RWPE1 (cell line): ENCODE measurements around the gene CACNB3.
A peak's percentile ranks its signal among the peaks of the same experiment; 100 is the strongest.

Experiments used
- CTCF ChIA-PET: fragments of 350-600 bp; sonication (Branson Sonifier 250); formaldehyde crosslinking; extraction: SDS; loops from one replicate; lab custom pipeline; 2021; lab: Yijun Ruan, JAX
- POLR2A ChIA-PET: fragments of 400-600 bp; formaldehyde crosslinking; extraction: SDS; loops from one replicate; lab custom pipeline; 2020; ENCODE audit warnings: antibody characterized with exemption; ENCODE audit not compliant: low non-redundant PET; lab: Yijun Ruan, JAX
- DNase-seq: peaks from one replicate; pipeline ENCODE4 v3.0.0; 2012; ENCODE audit warnings: low spot score
- H3K27ac ChIP-seq: fragments of 450-650 bp; 2 replicates; pipeline ENCODE4 v1.5.1; 2017
- TF ChIP-seq, protein P1 (sequence below): fragments of 450-650 bp; conservative IDR thresholded peaks from 2 replicates; pipeline ENCODE4 v1.5.1; 2017; ENCODE audit warnings: low read depth, mild to moderate bottlenecking

CACNB3 gene

DNA sequence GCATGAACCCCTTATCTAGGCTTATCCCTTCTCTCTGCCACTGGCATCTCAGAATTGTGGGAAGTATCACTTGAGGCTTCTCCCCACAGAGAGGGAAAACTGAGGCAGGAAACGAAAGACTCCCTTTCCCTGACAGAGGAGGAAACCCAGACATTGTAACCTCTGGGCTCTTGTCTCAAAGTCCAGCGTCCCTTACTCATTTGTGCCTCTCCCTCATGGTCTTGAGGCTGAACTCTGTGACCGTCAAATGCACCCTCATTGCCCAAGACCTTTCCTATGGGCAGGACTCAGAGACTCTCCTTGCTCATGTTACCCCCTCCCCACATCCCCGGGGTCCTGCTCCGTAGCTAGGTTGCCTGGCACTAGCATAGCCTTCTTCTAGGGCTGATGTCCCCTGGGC, 3.8 kb downstream of the CACNB3 start:
- TF ChIP-seq, protein P1, sequence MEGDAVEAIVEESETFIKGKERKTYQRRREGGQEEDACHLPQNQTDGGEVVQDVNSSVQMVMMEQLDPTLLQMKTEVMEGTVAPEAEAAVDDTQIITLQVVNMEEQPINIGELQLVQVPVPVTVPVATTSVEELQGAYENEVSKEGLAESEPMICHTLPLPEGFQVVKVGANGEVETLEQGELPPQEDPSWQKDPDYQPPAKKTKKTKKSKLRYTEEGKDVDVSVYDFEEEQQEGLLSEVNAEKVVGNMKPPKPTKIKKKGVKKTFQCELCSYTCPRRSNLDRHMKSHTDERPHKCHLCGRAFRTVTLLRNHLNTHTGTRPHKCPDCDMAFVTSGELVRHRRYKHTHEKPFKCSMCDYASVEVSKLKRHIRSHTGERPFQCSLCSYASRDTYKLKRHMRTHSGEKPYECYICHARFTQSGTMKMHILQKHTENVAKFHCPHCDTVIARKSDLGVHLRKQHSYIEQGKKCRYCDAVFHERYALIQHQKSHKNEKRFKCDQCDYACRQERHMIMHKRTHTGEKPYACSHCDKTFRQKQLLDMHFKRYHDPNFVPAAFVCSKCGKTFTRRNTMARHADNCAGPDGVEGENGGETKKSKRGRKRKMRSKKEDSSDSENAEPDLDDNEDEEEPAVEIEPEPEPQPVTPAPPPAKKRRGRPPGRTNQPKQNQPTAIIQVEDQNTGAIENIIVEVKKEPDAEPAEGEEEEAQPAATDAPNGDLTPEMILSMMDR, result no peak
- ChIA-PET CTCF (no interaction called here), POLR2A (no interaction called here)
- no peak overlapping the region for H3K27ac ChIP-seq
- DNase-seq, result no peak

DNA sequence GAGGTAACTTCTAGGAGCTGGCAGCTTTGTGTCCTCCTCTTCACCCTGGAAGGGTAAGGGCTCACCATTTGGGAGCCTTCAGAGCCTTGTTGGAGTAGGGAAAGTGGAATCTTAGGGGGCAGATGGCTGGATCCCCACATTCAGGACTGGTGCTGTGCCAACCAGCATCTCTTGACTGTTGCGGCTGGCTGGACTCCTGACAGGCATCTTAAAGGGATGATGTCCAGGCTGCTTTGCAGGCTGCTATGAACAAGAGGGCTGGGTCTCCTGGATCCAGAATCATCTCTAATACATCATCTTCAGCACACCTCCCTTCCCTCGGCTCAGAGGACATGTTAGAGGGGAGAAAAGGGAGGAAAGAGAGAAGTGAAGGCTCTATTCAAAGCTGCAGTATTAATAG, 4.4 kb downstream of the CACNB3 start:
- POLR2A ChIA-PET, result no interaction called here
- CTCF ChIA-PET, result interaction anchor here (0.6 to 1.6 kb wide), 2 partner anchors 8 to 1749 kb away, joined by 3 to 14 read pairs; no protein-coding TSS in a partner anchor
- no peak for DNase-seq
- no peak overlapping the region for H3K27ac ChIP-seq
- TF ChIP-seq, protein P1, result no peak

DNA sequence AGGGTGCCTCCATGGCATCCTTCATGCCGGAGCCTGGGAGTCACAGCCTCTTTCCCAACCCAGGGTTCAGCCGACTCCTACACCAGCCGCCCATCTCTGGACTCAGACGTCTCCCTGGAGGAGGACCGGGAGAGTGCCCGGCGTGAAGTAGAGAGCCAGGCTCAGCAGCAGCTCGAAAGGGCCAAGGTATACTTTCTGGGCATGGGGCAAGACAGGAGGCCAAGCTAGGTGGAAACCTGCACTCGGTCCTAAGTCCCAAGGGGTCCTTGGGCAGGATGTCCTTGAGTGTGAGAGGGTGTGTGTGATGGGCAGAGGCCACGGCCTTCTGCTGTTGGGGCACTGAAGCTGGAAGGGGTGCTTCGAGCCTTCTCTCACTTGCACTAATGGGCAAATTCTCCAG, 5.0 kb downstream of the CACNB3 start:
- CTCF ChIA-PET, result interaction anchor here (0.6 to 1.6 kb wide), 2 partner anchors 9 to 1750 kb away, joined by 3 to 14 read pairs; no protein-coding TSS in a partner anchor
- POLR2A ChIA-PET, result no interaction called here
- TF ChIP-seq, protein P1, result no peak
- no peak for DNase-seq
- no peak overlapping the region for H3K27ac ChIP-seq

DNA sequence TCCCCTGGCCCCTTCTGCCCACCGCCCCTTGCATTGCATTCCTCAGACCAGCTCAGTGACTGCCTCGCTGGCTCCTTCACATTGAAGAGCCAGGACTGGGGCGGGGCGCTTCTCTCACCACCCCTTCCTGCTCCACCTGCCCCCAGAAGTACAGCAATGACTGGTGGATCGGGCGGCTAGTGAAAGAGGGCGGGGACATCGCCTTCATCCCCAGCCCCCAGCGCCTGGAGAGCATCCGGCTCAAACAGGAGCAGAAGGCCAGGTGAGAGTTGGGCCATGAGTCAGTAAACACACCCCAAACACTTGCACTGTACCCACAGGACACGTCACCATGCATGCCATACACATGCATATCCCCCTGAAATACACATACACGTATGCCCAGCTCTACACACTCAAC, 5.8 kb downstream of the CACNB3 start:
- peak; percentile 83 for DNase-seq
- TF ChIP-seq, protein P1, result no peak
- ChIA-PET CTCF (interaction anchor here (1.6 kb wide), 1 partner anchor 9 kb away, joined by 14 read pairs; no protein-coding TSS in a partner anchor), POLR2A (no interaction called here)
- no peak overlapping the region for H3K27ac ChIP-seq

DNA sequence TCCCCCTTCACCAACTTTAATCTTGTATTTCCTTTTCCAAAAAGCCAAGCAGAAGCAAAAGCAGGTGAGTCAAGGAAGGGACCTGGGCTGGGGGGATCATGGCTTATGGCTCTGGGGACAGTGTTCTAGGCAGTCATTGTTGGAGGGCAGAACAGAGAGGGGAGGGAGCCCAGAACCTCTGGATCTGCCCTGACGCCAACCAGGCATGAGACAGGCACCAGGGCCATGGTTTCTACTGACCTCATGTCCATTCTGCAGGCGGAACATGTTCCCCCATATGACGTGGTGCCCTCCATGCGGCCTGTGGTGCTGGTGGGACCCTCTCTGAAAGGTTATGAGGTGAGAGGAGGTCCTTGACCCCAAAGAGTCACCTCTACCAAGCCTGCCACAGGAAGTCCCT, 6.6 kb downstream of the CACNB3 start:
- ChIA-PET CTCF (no interaction called here), POLR2A (no interaction called here)
- TF ChIP-seq, protein P1, result no peak
- H3K27ac ChIP-seq, result no peak overlapping the region
- no peak for DNase-seq

DNA sequence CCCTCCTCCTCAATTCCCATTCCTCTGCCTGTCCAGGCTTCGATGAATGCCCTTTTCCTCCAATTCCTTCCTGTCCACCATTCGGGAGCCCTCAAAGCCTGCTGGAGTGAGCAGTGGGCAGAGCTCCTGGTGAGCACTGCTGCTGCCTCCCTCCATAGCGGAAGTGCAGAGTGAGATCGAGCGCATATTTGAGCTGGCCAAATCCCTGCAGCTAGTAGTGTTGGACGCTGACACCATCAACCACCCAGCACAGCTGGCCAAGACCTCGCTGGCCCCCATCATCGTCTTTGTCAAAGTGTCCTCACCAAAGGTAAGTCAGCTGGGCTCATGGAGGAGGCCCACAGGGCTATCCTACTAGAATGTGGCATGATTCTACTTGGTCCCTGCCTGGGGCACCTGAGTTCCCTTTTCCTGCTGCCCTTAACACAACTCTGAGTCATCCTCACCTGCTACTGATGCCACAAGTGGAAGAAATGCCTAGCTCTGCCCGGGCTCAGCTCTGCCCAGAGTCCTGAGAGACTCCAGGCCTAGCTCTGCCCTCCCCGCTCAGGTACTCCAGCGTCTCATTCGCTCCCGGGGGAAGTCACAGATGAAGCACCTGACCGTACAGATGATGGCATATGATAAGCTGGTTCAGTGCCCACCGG, 8.0 kb downstream of the CACNB3 start:
- DNase-seq, result peak; percentile 66
- ChIA-PET POLR2A (interaction anchor here (1.0 kb wide), 1 partner anchor 13 kb away, joined by 3 read pairs; no protein-coding TSS in a partner anchor), CTCF (interaction anchor here (0.7 to 2.7 kb wide), 2 partner anchors 11 to 284 kb away, joined by 4 to 24 read pairs; no protein-coding TSS in a partner anchor)
- H3K27ac ChIP-seq, result peak overlapping the region; percentile 33
- TF ChIP-seq, protein P1, result no peak
